Mesendoderm (in vitro differentiated cells): ENCODE data around the gene PLCG2.

Experiments
- DNase-seq: peaks from one replicate; pipeline ENCODE4 v3.0.0; 2013
- H2AK5ac ChIP-seq: 2 replicates; pipeline ENCODE4 v1.6.1; 2013; ENCODE audit warnings: low read length, inconsistent platforms
- H2BK120ac ChIP-seq: 2 replicates; pipeline ENCODE4 v1.6.1; 2013; ENCODE audit warnings: low read depth, mild to moderate bottlenecking, low read length, moderate library complexity, mixed read lengths
- H2BK15ac ChIP-seq: replicated peaks from 2 replicates; pipeline ENCODE4 v1.6.1; 2013; ENCODE audit warnings: low read depth, mild to moderate bottlenecking, moderate library complexity
- H2BK5ac ChIP-seq: 2 replicates; pipeline ENCODE4 v1.6.1; 2013; ENCODE audit warnings: low read length, inconsistent platforms
- H3K18ac ChIP-seq: 2 replicates; pipeline ENCODE4 v1.6.1; 2013; ENCODE audit warnings: mild to moderate bottlenecking, low read length, mixed read lengths
- H3K23ac ChIP-seq: one replicate; pipeline ENCODE4 v1.6.1; 2013; ENCODE audit warnings: low read length
- H3K27ac ChIP-seq: 2 replicates; pipeline ENCODE4 v1.5.1; 2013; ENCODE audit warnings: low read depth, mild to moderate bottlenecking, inconsistent platforms, low read length, moderate library complexity
- H3K27me3 ChIP-seq: 2 replicates; pipeline ENCODE4 v1.6.1; 2013; ENCODE audit warnings: low read length, control low read depth, mild to moderate bottlenecking, inconsistent platforms; ENCODE audit not compliant: insufficient read depth, poor library complexity
- H3K36me3 ChIP-seq: 2 replicates; pipeline ENCODE4 v1.6.1; 2013; ENCODE audit warnings: low read length, inconsistent platforms; ENCODE audit not compliant: control insufficient read depth, insufficient read depth
- H3K4ac ChIP-seq: one replicate; pipeline ENCODE4 v1.6.1; 2013; ENCODE audit warnings: low read depth, mild to moderate bottlenecking, low read length, moderate library complexity
- H3K4me1 ChIP-seq: 2 replicates; pipeline ENCODE4 v1.6.1; 2013; ENCODE audit warnings: low read depth, low read length, inconsistent platforms; ENCODE audit not compliant: control insufficient read depth
- H3K4me2 ChIP-seq: 2 replicates; pipeline ENCODE4 v1.6.1; 2013; ENCODE audit warnings: low read length
- H3K4me3 ChIP-seq: 2 replicates; pipeline ENCODE4 v1.5.1; 2013; ENCODE audit warnings: mild to moderate bottlenecking, low read length
- H3K56ac ChIP-seq: one replicate; pipeline ENCODE4 v1.6.1; 2013; ENCODE audit warnings: low read length
- H3K79me1 ChIP-seq: 2 replicates; pipeline ENCODE4 v1.6.1; 2013; ENCODE audit warnings: low read length, inconsistent platforms
- H3K79me2 ChIP-seq: 2 replicates; pipeline ENCODE4 v1.6.1; 2013; ENCODE audit warnings: mild to moderate bottlenecking, low read length; ENCODE audit not compliant: control insufficient read depth, insufficient read depth
- H3K9ac ChIP-seq: 2 replicates; pipeline ENCODE4 v1.6.1; 2013; ENCODE audit warnings: low read length, inconsistent platforms
- H4K5ac ChIP-seq: one replicate; pipeline ENCODE4 v1.6.1; 2013; ENCODE audit warnings: low read length
- H4K8ac ChIP-seq: one replicate; pipeline ENCODE4 v1.6.1; 2013; ENCODE audit warnings: low read depth, mild to moderate bottlenecking, control low read depth, low read length, moderate library complexity
- WGBS: extraction: QIAGEN DNeasy Blood & Tissue Kit; methylation state at CpG from one replicate; pipeline ENCODE4 v1.1.7; 2013; ENCODE audit warnings: low lambda C conversion rate, missing lambda C conversion rate; ENCODE audit not compliant: insufficient coverage; ENCODE audit errors: extremely low coverage; 5-methylcytosine and 5-hydroxymethylcytosine counted together

PLCG2 gene

DNA sequence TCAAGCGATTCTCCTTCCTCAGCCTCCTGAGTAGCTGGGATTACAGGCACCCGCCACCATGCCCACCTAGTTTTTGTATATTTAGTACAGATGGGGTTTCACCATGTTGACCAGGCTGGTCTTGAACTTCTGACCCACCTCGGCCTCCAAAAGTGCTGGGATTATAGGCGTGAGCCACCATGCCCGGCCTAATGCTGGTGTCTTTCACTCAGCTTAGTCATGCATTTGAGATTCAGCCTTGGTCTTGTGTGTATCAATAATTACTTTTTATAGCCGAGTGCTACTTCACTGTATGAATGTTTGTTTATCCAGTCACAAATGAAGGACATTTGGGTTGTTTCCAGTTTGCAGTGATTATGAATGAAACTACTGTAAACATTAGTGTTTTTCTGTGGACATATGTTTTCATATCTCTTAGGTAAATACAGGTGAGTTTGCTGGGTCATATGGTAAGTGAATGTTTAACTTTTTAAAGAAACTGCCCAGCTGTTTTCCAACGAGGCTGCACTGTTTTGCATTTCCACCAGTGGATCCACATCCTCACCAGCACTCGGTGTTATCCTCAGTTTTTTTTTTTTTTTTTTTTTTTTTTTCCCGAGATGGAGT, 11.0 kb upstream of the PLCG2 start:
- Histone ChIP-seq H3K4me2 (no peak overlapping the region), H4K8ac (no peak overlapping the region), H3K4me3 (no peak overlapping the region), H3K18ac (no peak overlapping the region), H2BK120ac (no peak overlapping the region), H3K56ac (no peak overlapping the region), H3K27me3 (no peaks in the 10 kb centered on the region), H2AK5ac (no peak overlapping the region), H3K79me1 (no peaks in the 10 kb centered on the region), H3K23ac (no peak overlapping the region), H3K9ac (no peak overlapping the region), H3K79me2 (no peaks in the 10 kb centered on the region), H3K36me3 (no peaks in the 10 kb centered on the region), H4K5ac (no peak overlapping the region), H3K27ac (no peak overlapping the region), H3K4me1 (no peaks in the 10 kb centered on the region), H3K4ac (no peak overlapping the region), H2BK15ac (no peak overlapping the region), H2BK5ac (no peak overlapping the region)
- no CpG with 5 or more reads among the region's 9 CpGs for WGBS
- DNase-seq = no peak

DNA sequence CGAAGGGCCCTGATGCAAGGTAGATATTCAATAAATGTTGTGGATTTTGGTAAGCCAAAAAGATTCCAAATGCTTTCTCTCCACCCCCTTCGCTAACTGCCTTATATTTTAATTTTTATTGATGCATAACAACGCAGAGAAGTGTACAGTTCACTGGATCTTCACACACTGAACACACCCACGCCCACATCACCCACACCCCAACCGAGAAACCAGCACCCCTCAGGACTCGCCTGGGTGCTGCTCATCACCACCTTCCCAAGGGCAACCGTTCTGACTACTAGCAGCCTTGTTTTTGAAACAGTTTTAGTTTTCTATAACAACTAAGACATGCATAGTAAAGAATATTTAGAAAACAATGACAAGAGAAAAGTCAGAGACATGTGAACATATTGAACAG, 9.1 kb upstream of the PLCG2 start:
- DNase-seq = no peak
- no peak overlapping the region for H2BK15ac ChIP-seq
- H2AK5ac ChIP-seq = no peak overlapping the region
- H3K27me3 ChIP-seq = no peaks in the 10 kb centered on the region
- H3K27ac ChIP-seq = no peak overlapping the region
- no peak overlapping the region for H3K18ac ChIP-seq
- H3K79me2 ChIP-seq = no peaks in the 10 kb centered on the region
- no peak overlapping the region for H4K5ac ChIP-seq
- H3K56ac ChIP-seq = no peak overlapping the region
- H3K4me2 ChIP-seq = no peak overlapping the region
- no peaks in the 10 kb centered on the region for H3K79me1 ChIP-seq
- H3K23ac ChIP-seq = no peak overlapping the region
- no peak overlapping the region for H2BK5ac ChIP-seq
- H3K4ac ChIP-seq = no peak overlapping the region
- no peak overlapping the region for H3K4me3 ChIP-seq
- no peak overlapping the region for H3K9ac ChIP-seq
- WGBS = no CpG with 5 or more reads among the region's 7 CpGs
- no peak overlapping the region for H4K8ac ChIP-seq
- H3K36me3 ChIP-seq = no peaks in the 10 kb centered on the region
- H2BK120ac ChIP-seq = no peak overlapping the region
- H3K4me1 ChIP-seq = no peaks in the 10 kb centered on the region

DNA sequence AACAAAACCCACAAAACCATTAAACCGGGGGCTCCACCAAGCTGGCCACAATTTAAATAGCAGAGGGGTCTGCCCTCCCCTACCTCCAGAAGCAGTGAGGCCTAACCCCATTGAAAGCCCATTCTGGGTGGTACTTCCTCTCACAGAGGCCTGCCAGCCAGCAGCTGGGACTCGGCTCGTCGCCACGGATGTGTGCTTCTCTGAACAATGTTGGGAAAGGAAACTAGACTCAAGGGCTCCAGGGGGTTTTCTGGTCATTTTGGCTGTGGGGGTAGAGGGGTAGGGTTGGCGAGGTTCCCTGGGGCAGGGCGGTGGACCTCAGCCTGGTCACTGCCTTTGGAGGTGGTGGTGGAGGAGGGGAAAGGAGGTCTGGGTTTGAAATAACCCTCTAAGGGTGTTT, 4.7 kb upstream of the PLCG2 start:
- no peak overlapping the region for H3K4ac ChIP-seq
- H2BK5ac ChIP-seq = no peak overlapping the region
- no peak overlapping the region for H3K56ac ChIP-seq
- H4K5ac ChIP-seq = no peak overlapping the region
- no peak overlapping the region for H2AK5ac ChIP-seq
- no peaks in the 10 kb centered on the region for H3K4me1 ChIP-seq
- no CpG with 5 or more reads among the region's 7 CpGs for WGBS
- no peaks in the 10 kb centered on the region for H3K27me3 ChIP-seq
- H4K8ac ChIP-seq = no peak overlapping the region
- H3K23ac ChIP-seq = no peak overlapping the region
- H3K18ac ChIP-seq = no peak overlapping the region
- H3K4me2 ChIP-seq = no peak overlapping the region
- H3K27ac ChIP-seq = no peak overlapping the region
- DNase-seq = no peak
- H3K79me1 ChIP-seq = no peaks in the 10 kb centered on the region
- H2BK15ac ChIP-seq = no peak overlapping the region
- no peak overlapping the region for H2BK120ac ChIP-seq
- H3K4me3 ChIP-seq = no peak overlapping the region
- no peaks in the 10 kb centered on the region for H3K36me3 ChIP-seq
- H3K9ac ChIP-seq = no peak overlapping the region
- H3K79me2 ChIP-seq = no peaks in the 10 kb centered on the region

DNA sequence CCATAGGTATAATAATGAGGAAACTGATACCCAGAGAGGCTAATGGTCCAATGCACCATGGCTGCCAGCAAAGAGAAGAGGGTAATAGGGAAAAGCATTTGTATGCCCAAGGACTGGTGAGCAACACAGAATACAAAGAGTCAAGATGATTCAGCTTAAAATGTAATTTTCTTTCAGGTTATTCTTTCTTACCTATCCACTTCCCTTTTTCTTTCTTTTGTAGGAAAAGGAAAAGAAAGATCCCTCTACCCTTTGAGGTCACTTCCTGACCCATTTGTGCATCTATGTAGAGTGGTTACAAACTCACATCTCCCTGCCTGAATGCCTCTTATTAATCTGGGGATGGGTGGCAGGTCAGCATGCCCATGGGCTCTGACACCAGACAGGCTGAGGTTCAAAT, 3.5 kb upstream of the PLCG2 start:
- H2AK5ac ChIP-seq = no peak overlapping the region
- H2BK120ac ChIP-seq = no peak overlapping the region
- H3K56ac ChIP-seq = no peak overlapping the region
- H3K27me3 ChIP-seq = peaks cover 9% of the 10 kb centered on the region
- H2BK15ac ChIP-seq = no peak overlapping the region
- no peaks in the 10 kb centered on the region for H3K4me1 ChIP-seq
- no peak overlapping the region for H4K5ac ChIP-seq
- no peaks in the 10 kb centered on the region for H3K79me1 ChIP-seq
- H3K9ac ChIP-seq = no peak overlapping the region
- no peak overlapping the region for H3K27ac ChIP-seq
- no peaks in the 10 kb centered on the region for H3K36me3 ChIP-seq
- H2BK5ac ChIP-seq = no peak overlapping the region
- H3K4ac ChIP-seq = no peak overlapping the region
- H4K8ac ChIP-seq = no peak overlapping the region
- no peaks in the 10 kb centered on the region for H3K79me2 ChIP-seq
- no peak overlapping the region for H3K23ac ChIP-seq
- H3K4me2 ChIP-seq = no peak overlapping the region
- no peak overlapping the region for H3K4me3 ChIP-seq
- no peak overlapping the region for H3K18ac ChIP-seq
- no peak for DNase-seq

DNA sequence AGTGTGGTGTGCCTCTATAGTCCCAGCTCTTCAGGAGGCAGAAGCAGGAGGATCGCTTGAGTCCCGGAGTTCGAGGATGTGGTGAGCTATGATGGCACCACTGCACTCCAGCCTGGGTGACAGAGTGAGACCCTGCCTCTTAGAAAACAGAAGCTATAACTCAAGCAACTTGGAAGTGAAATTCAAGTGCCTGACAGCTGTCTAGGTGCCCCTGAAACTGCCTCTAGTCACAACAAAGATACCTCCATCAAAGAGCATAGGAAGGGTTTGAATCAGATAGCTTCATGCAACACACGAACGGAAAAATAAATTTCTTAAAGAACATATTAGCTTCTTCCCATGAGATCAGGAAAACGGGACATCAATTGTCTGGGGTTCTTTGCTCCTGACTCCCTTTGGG, 860 bp upstream of the PLCG2 start:
- Histone ChIP-seq H3K4me1 (no peaks in the 10 kb centered on the region), H4K5ac (no peak overlapping the region), H3K4ac (no peak overlapping the region), H2AK5ac (no peak overlapping the region), H3K18ac (no peak overlapping the region), H3K36me3 (no peaks in the 10 kb centered on the region), H3K79me1 (no peaks in the 10 kb centered on the region), H2BK120ac (no peak overlapping the region), H3K23ac (no peak overlapping the region), H3K9ac (no peak overlapping the region), H2BK5ac (no peak overlapping the region), H3K27ac (no peak overlapping the region), H2BK15ac (no peak overlapping the region), H3K27me3 (peaks cover 9% of the 10 kb centered on the region), H4K8ac (no peak overlapping the region), H3K4me3 (no peak overlapping the region), H3K56ac (no peak overlapping the region), H3K79me2 (no peaks in the 10 kb centered on the region), H3K4me2 (no peak overlapping the region)
- WGBS = no CpG with 5 or more reads among the region's 6 CpGs
- no peak for DNase-seq

DNA sequence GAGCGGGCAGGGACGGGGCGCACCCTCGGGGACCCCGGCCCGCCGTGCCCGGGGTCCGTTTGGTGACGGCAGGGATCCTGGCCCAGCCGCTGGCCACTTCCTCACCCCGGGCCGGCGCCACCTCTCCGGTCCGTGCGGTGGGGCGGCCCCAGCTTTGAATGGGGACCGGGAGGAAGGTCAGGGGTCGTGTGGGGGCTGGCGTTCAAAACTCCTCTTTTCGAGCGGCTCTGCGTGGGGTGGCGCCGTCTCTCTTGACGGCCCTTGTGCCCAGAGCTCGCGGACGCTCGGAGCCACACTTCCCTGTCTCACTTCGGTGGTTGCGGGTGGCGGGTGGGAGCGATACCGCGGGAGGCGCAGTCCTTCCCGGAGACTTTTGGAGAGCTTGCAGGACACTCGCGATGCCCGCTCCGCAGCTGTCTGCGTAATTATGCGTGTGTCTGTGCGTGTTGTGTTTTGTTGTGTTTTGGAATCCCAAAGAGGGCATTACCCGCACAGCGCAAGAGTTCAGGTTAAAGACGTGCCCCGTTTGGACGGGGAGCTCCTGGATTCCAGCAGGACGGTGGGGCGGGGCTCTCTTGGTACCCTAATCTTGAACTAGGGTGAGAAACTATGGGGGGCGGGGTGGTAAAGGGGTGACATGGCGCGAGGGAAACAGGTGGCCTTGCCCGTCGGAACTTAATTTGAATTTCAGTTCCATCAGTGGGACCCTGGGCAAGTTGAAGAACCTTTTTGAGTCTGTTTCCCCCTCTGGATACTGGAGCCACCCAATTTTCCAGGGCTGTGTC, 637 bp downstream of the PLCG2 start:
- no peak overlapping the region for H2BK15ac ChIP-seq
- no peaks in the 10 kb centered on the region for H3K36me3 ChIP-seq
- peak overlapping the region; percentile 66 for H3K23ac ChIP-seq
- H3K27ac ChIP-seq = no peak overlapping the region
- no peak overlapping the region for H4K8ac ChIP-seq
- peak overlapping the region; percentile 81 for H3K56ac ChIP-seq
- H4K5ac ChIP-seq = no peak overlapping the region
- H3K79me1 ChIP-seq = no peaks in the 10 kb centered on the region
- H3K4me3 ChIP-seq = peak overlapping the region; percentile 2
- no peaks in the 10 kb centered on the region for H3K79me2 ChIP-seq
- no CpG with 5 or more reads among the region's 58 CpGs for WGBS
- no peak overlapping the region for H3K4ac ChIP-seq
- peaks cover 2% of the 10 kb centered on the region for H3K4me1 ChIP-seq
- peak overlapping the region; percentile 73 for H3K4me2 ChIP-seq
- H2BK5ac ChIP-seq = no peak overlapping the region
- H3K9ac ChIP-seq = peak overlapping the region; percentile 74
- H3K27me3 ChIP-seq = peaks cover 9% of the 10 kb centered on the region
- H3K18ac ChIP-seq = no peak overlapping the region
- H2AK5ac ChIP-seq = no peak overlapping the region
- no peak overlapping the region for H2BK120ac ChIP-seq
- DNase-seq = no peak
